ENCODE measurements around the gene RBM8A.

Gene RBM8A

DNA sequence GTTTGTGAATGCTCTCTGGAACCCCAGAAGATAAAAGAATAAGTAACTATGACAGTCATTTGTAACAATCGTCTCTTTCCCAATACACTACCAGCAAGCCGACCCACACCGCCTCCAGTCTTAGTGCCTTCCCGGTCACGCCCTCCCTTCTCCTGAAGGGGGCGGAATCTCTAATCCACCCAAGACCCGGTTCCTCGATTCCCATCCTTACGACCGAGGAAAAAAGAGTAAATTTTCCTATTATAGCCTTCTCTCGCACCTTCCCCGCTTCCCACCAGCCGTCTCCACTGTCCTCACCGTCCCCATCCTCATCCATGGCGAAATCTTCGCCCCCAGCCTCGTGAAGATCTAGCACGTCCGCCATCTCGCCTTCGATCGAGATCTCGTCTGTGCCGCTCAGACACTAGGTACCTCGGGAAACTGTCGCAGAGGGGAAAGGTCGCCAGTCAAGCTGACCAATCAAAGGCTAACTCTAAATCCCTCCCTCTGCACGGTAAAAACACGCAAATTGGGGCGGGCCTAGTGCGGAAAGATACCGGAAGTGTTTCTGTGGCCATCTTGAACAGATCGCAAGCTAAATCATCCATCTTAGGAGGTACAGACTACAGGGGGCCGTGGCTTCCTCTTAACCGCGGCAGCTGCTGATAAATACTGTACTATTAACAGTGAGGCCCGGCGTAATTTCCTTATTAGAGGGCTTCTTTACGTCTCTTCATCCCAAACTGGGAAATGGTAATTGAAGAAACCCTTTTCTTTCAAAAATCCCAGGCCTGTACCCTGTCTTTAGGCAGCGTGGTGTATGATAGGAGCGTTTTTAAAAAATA is at the start of gene RBM8A:
RBM8A (minus strand) TSS at position 422 of the 824 bp plus-strand sequence; CDS start at position 364, 58 bp downstream.
- peak; percentile 65 to 92 (median 90) for DNase-seq (ENCODE audit: low read depth in 3 of 3)

DNA sequence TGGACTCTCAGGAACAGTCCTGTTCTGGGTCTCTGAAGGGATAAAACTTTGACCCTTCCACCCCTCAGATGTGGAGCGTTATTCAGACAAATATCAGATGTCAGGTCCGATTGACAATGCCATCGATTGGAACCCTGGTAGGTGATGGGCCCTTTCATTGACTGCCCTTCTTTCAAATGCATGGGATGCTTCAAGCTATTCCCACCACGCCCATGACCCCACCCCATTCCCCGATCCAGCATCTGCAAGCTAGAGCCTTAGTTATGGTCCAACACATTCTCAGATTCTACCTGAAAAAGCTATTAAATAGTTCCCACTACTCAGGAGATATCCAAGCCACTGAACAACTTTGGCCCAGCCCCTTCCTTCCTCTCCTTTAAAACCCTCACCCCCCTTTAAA is 49.7 kb upstream of the RBM8A start:
- DNase-seq (ENCODE audit: low read depth in 3 of 3): no peak

DNA sequence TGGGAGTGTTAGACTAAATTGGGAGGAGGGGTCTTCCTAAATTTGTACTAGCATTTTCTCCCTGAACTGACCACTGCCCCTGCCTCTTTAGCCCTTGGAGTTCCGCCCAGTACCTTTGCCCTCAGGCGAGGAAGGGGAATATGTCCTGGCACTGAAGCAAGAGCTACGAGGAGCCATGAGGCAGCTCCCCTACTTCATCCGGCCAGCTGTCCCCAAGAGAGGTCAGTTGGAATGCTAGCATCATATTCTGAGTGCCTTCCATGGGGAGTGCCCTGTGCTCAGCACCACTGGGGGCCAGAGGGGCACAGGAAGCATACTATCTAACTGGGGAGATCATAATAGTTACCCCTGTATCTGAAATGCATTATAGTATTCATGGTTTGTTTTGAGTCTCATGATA is 47.9 kb upstream of the RBM8A start:
- no peak for DNase-seq (ENCODE audit: low read depth in 3 of 3)

DNA sequence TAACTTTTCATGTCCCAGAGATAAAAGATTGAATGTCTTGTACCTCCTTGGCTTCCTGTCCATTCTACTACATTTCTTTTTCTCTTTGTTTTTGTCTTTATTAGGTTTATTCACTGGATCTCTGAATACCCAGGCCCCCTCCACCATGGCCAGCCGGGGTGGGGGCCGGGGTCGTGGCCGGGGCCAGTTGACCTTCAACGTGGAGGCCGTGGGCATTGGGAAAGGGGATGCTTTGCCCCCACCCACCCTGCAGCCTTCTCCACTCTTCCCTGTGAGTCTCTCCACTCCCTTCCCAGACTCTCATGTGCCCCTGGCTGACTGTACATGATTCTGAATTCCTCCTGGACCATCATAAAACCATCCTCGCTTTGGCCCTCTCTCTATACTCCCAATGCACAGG is 47.4 kb upstream of the RBM8A start:
- DNase-seq (ENCODE audit: low read depth in 3 of 3): no peak

DNA sequence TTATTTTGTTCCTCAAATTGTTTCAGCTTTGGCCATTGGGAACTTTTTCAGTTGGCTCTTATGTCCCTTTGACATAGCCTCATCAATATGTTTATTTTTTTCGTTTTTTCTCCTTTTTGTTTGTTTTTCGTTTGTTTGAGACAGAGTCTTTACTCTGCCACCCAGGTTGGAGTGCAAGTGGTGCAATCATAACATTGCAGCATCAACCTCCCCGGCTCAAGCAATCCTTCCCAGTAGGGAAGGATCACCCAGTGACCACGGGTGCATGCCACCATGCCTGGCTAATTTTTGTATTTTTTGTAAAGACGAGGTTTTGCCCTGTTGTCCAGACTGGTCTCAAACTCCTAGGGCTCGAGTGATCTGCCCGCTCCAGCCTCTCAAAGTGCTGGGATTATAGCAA is 45.3 kb upstream of the RBM8A start:
- no peak for DNase-seq (ENCODE audit: low read depth in 3 of 3)

DNA sequence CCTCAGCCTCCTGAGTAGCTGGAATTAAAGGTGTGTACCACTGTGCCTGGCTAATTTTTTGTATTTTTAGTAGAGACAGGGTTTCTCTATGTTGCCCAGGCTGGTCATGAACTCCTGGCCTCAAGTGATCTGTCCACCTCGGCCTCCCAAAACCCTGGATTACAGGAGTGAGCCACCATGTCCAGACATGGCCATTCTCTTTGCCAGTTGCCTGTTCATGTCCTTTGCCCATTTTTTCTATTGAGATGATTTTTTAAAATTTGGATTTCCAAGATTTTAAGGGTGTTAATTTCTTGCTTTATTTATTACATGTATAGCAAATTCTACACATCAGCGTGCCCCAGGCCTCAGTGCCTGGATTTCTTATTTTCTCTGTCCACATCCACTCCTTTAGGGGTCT is 40.0 kb upstream of the RBM8A start:
- DNase-seq (ENCODE audit: low read depth in 3 of 3): no peak

DNA sequence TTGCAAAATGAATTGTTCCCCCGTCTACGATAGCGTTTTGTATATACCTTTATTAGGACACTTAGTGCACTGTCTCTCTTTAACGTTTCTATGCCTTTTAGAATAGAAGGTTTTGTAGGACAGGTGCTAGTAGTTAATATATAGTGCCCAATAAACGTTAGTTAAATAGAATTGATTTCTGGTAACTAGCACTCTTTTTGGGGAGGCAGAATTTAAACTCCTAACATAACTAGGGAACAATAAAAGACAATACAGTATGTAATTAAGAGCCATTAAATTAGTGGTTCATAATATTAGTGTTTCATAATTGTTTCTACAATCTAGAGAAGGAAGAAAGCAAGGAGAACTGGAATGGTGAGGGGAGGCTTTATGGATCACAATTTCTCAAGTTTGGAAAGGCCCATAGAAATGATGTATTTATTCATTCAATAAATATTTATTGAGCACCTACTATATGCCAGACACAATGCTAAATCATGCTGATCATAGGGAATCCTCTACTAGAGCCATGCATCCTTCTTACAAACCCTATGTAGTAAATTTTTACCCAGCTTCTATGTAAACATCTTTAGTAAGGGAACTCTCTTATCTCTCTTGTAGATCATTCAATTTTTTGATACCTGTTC is 37.9 kb upstream of the RBM8A start:
- no peak for DNase-seq (ENCODE audit: low read depth in 3 of 3)

DNA sequence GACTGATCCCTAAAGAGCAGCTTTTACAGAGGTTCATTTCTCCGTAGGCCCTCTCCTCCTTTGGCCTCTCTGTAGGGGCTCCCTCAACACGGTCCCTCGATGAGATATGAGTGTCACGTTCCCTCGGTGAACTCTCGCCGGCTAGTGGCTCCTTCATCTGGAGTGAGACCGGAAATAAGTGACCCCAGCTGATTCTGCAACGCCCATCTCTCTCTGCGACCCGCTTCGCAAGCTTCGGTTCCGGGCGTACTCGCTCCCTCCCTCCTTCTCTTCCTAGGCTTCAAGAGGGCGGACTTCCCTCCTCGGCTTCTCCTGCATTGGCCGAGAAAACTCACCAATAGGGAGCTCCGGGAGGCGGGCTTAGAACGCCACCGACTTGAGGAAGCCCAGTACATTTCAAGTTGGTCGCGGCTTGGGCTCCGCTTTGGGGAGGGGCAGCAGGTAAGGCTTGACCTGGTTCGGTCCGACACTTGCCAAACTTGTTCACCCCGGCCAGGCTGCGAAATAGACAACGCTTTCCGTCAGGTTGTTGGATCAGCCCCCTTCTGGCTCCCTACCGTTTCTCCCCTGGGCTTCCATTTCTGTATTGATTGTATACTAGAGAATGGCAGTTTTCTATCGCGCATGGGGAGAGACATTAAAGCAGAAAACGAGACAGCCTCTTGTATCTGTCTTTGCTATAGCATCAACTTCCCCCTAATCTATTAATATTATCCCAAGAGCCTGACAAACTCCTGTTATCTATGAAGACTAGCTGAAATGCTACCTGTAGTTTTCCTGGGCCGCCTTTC is 37.2 kb upstream of the RBM8A start, which contains the start of the genes ANKRD34A and POLR3GL:
ANKRD34A (minus strand) TSS at position 248 of the 791 bp plus-strand sequence. CDS start 2,816 bp downstream, outside the sequence.
POLR3GL (plus strand) TSS at position 363 of the 791 bp plus-strand sequence. CDS start 10,176 bp downstream, outside the sequence.
- DNase-seq (ENCODE audit: low read depth in 3 of 3): peak; percentile 73 to 84 (median 79)

DNA sequence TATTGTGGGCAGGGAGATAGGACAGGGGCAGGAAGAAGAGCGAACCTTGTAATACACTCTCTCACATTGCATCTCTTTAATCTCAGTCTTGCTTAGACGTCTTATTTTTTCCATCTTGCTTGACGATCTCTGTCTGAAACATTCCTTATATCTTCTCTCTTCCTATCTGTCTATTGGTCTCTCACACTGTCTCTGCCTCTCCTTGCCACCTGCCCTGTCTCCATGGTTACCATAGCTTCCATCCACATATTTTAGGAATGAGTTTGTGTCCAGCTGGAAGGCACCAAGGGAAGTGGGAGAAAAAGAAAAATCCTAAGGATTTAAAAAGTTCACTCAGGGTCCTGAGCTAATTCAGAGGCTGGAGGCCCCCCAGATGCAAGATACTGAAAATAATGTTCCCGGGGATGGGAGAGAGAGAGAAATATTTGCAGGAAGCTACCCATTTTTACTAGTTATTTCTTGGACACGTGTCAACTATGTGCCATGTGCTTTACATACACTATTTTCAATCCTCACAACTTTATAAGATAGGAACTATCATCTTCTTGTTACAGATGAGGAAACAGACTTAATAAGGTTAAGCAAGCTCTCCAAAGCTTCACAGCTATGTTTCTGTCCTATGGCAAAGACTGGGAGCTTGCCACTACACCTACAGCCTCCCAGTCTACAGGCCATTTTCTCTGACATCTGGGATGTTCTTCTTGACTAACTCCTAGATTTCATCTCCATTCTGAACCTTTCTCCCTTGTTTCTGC is 36.2 kb upstream of the RBM8A start:
- no peak for DNase-seq (ENCODE audit: low read depth in 3 of 3)

DNA sequence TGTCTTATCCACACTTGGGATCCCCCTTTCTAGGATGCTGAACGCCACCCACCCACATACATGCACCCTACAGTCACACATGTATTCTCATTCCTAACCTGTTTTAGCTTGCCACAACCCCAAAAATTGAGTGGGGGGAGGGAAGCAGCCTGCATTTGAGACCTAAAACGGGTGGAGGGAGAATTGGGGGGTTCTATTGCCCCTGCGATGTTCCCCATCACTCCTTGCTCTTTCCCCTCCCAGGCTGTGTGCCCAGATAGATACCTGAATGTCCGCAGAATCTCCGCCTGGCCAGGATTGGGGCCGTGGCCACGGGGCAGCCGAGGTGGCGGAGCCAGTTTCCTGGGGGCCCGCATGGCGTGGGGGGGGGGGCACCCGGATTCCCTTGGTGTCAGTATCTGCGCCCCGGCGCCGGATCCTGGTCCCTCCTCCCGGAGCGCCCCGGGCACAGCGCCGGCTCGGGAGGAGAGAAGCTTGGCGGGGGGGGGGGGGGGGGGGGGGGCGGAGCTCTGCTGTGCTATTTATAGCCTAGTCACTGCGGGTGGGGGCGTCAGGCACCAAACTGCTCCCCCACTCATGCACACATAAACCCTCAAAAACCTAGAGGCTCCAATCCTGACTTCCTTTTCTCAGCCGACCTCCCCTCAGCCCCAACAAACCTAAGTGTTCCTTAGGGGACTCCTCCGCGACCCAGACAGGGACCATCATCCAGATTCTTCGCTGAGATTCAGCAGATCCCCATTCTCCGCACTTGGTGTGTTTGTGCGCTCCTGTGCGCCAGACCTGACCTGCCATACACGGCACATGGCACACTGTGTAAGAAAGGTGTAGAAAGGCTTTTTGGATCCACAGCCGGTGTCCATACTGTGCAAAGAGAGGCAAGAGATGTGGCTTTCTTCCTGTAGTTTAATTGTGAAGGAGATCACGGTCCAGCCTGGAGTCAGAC is 35.1 kb upstream of the RBM8A start:
- no peak for DNase-seq (ENCODE audit: low read depth in 3 of 3)

DNA sequence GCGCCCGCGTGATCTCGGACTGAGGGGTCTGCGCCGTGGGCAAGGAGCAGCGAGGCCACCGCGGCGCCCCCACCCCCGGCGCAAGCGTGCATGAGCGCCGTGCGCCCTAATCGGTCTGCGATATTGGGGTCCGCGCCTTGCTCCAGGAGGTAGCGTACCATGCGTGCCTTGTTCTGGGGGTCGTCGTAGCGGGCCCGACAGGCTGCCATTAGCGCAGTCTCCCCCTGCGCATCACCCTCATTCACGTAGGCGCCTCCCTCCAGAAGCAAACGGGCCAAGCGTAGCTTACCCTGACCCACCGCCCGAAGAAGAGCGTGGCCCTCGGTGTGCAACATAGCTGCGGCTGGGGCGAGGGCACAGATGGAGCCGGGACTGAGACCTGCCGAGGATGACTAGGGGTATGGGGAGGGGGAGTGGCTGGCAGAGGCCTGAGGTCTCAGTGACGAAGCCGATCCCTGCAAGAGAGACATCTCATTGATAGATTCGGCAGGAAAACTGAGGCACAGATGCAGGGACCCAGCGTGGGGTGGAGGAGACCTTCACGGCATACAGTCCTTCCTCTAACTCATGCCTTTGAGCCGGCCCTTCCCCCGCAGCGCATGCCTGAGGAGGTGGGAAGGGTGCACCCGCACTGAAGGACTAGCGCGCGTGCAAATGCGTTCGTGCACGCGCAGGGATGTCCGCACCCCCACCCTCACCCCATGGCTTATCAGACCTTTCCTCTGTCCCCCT is 34.3 kb upstream of the RBM8A start:
- DNase-seq (ENCODE audit: low read depth in 3 of 3): peak in 2 of 3 experiments; percentile 33 to 50

DNA sequence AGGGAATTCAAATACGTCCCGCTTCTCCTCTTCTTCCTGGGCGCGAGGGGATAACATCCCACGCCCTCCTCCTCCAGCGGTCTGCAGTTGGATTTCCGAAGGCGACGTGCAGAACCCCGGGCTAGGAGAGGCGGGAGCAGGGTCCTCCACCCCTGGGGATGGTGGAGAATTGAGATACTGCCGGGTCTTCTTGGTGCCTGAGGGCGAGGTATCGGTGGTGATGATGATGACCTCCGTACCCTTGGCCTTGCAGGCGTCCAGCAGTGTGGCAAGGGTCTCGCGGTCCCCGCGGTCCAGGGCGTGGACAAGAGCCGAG is 33.8 kb upstream of the RBM8A start:
- no peak for DNase-seq (ENCODE audit: low read depth in 3 of 3)

DNA sequence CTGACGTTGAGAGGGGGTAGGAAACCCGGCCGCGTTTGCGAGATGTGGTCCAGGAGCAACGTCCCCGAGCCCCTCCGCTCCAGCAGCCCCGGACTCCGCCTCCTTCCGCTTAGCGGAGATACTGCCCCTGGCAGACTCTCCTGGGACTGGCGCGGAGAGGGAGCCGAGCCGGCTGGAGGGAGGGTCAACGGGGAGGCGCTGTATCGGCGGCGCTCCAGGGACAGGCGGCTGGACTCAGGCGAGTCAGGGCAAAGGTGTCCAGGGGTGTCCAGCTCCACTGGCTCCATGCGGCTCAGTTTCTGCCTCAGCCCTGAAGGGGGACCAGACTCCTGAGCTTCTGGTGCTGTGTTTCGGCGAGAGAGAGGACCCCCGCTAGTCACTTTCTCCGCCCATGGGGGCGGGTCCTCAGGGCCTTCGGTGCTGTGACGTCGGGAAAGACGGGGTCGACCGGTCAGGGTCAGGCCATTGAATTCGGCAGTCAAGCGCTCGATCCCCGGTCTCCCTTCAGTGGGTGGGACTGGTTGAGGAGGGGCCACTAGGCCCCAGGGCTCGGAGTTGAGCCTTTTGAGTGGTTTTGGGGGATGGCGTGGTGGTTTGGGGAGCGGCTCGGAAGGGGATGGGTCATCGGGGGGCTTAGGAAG is 33.3 kb upstream of the RBM8A start:
- no peak for DNase-seq (ENCODE audit: low read depth in 3 of 3)

DNA sequence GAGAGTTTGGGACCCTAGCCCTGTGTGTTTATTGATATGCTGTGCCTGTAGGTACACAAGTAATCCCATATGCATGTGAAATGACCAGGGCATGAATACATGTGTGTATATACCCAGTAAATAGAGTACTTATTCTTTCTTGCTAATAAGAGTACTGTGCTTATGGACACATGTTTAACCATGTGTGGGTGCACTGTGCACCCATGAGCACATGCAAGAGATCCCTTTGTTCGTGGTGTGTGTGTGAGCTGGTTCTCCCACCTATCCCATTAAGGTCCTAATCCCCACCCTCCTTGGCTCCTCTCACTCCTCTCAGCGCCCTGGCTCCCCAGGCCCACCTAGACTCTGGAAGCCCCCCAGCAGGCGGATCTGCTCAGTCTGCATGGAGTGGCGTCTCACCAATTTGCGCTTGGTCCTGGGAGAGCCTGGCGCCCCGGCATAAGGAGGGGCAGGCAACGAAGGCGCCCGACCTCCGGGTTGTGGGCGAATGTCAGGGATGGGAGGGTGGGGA is 32.7 kb upstream of the RBM8A start:
- DNase-seq (ENCODE audit: low read depth in 3 of 3): no peak

DNA sequence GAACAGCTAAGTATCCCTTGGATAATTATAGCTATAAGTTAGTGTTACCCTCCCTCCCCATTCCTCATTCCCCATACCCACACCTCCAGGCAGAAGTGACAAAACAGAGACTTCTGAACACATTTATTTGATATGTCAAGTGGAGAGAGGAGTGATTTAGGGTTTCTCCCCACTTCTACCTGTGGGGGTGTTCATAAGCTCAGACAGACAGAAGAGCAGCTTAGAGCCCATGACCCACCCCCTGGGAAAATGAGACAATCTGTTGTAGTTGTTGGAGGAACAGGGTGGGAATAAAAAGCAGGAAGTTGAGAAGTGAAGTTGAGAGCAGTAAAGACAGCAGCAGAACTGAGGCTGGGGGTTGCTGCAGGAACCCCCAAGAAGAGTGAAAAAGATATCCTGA is 32.0 kb upstream of the RBM8A start:
- no peak for DNase-seq (ENCODE audit: low read depth in 3 of 3)

DNA sequence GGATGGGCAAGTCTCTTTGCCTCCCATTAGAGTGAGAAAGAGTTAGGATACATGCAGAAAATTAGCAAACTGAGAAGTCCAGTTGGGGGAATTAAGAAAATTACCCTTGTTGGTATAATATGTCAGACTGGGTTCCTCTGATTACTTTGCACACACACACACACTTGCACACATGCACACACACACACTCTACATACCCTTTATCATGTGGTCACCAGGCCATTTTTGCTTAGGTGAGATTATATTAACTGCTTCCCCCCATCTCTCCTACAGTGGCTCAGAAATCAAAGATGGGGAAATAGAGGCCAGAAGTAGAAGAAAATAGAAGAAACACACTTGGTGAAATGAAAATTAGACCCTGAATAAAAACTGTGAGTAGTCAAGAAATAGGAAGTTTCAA is 31.4 kb upstream of the RBM8A start:
- no peak for DNase-seq (ENCODE audit: low read depth in 3 of 3)

DNA sequence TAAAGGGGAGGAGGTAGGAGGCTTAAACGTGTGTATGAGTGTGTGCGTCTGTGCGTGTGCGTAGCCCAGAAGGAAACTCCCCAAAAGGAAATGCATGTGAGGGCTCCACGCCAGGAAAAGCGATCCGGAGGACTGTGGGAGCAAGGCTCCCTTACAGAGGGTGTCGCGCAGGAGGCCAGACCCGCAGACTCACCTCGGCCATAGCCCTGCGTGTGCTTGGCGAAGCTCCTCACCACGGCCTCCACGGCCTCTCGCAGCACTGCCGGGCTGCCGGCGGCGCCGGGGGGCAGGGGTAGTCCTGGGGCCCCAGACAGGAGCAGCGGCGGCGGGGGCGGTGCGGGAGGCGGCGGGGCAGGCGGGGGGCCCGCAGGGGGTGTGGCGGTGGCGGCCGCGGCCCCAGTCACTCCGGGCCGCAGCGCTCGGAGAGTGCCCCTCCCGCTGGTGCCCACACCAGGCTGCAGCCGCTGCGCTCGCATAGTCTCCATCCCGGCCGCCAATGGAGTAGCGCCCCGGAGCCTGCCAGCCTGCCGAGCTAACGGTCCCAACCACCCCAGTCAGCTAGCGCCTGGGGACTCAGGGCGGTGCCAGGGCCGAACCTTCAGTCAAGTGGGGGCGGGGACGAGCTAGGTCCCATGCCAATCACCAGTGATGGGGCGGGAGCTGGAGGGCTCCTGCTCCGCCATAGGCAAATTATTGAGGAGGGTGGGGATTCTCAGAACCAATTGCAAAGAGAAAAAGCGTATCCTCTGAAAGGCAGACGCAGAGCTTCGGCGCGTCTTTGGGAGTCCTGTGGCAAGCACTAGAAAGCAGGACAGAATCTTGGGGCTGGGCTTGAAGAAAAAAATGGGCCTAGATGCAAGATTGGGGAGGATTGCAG is 30.4 kb upstream of the RBM8A start, which contains the start of gene LIX1L:
LIX1L (minus strand) TSS at position 575 of the 877 bp plus-strand sequence; CDS start at position 485, 90 bp downstream.
- DNase-seq (ENCODE audit: low read depth in 3 of 3): peak; percentile 85 to 89 (median 87)

Measured in stimulated activated CD4-positive, alpha-beta T cell treated with anti-CD3 and anti-CD28 coated beads, TNF-alpha, amount 100 ng/mL, for 4 hours (primary cell).